Fibroblast of skin of left quadriceps (primary cell): ENCODE data around the gene DYSF.

Experiments used
- DNase-seq, 2 experiments: peaks; one replicate each; pipeline ENCODE4 v3.0.0-alpha.2; 2013; ENCODE audit warnings: low read depth in 2 of 2

The DYSF gene

DNA sequence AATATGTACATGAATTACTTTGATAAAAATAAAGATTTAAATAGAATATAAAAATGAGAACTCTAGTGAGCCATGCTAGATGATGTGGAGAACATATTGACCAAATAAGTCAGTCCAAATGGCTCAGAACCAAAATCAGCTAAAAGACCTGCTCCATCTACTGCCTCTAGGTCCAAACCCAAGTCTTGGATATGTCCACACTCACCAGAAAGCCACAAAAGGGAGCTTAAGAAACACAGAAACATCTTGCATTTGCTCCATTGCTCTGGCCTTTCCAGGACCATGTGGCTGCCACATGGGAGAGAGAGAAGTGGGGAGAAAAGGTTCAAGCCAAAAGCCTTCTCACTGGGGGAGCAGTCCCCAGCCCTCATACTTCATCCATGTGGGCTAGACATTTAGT, 272.5 kb downstream of the DYSF start:
- DNase-seq = no peak

- DNase-seq = no peak
Measured at GRCh38 chr2:71727562-71727961, 274.2 kb downstream of the DYSF start.

DNA sequence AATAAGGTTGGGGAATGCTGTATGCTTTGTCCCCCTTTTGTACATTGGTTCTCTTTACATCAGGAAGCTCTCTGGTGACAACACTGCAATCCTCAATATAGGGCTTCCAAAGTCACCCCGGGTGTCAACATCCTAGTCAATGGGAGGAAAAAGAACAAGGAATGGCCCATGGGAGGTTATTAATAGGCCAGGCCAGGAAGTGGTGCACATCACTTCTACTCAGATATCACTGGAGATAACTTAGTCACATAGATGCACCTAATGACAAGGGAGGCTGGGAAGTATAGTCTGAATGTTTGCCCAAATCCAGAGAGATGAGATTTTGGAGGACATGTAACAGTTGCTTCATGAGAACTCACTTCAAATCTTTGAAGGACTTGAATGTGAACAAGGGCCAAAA, 274.7 kb downstream of the DYSF start:
- DNase-seq = no peak

GRCh38 chr2:71730785-71731383, 277.5 kb downstream of the DYSF start:
- no peak for DNase-seq

- no peak for DNase-seq
Measured at GRCh38 chr2:71734620-71735019, 281.3 kb downstream of the DYSF start.

- DNase-seq = no peak
Measured at GRCh38 chr2:71735676-71736075, 282.3 kb downstream of the DYSF start.
